SK-N-SH treated with all-trans-retinoic acid at 6 μM for 48 hours (cell line): ENCODE results near the gene OTUD5.

Experiments
- BACH2 ChIP-seq: fragments of 250-450 bp; sonication (Bioruptor Pico); IDR thresholded peaks from 2 replicates; pipeline ENCODE4 v1.9.0; 2021; ENCODE audit warnings: mild to moderate bottlenecking, borderline replicate concordance
- GLIS3 ChIP-seq: fragments of 250-450 bp; sonication (Bioruptor Pico); IDR thresholded peaks from 2 replicates; pipeline ENCODE4 v1.5.0; 2020; ENCODE audit warnings: mild to moderate bottlenecking, moderate library complexity
- SNAI2 ChIP-seq: fragments of 250-450 bp; sonication (Bioruptor Pico); IDR thresholded peaks from 2 replicates; pipeline ENCODE4 v1.5.0; 2020; ENCODE audit warnings: mild to moderate bottlenecking, moderate library complexity
- TCF4 ChIP-seq: fragments of 250-450 bp; sonication (Bioruptor Pico); IDR thresholded peaks from 2 replicates; pipeline ENCODE4 v1.8.0; 2021; ENCODE audit warnings: mild to moderate bottlenecking, moderate library complexity, borderline replicate concordance
- TOX ChIP-seq: fragments of 250-450 bp; sonication (Bioruptor Pico); IDR thresholded peaks from 2 replicates; pipeline ENCODE4 v1.8.0; 2021; ENCODE audit warnings: mild to moderate bottlenecking, moderate library complexity, borderline replicate concordance
- ZFP3 ChIP-seq: fragments of 250-450 bp; sonication (Bioruptor Pico); IDR thresholded peaks from 2 replicates; pipeline ENCODE4 v1.5.0; 2020; ENCODE audit warnings: mild to moderate bottlenecking, moderate library complexity
- ZNF70 ChIP-seq: fragments of 450-650 bp; formaldehyde crosslinking; IDR thresholded peaks from 2 replicates; pipeline ENCODE4 v1.5.0; 2020; ENCODE audit warnings: mild to moderate bottlenecking, moderate library complexity
- TF ChIP-seq, protein P1 (sequence below): fragments of 250-450 bp; sonication (Bioruptor Pico); IDR thresholded peaks from 2 replicates; pipeline ENCODE4 v1.8.0; 2021; ENCODE audit warnings: low read depth, mild to moderate bottlenecking, moderate library complexity, borderline replicate concordance
- TF ChIP-seq, protein P2 (sequence below): fragments of 250-450 bp; sonication (Bioruptor Pico); IDR thresholded peaks from 2 replicates; pipeline ENCODE4 v1.5.0; 2020; ENCODE audit warnings: mild to moderate bottlenecking, moderate library complexity
- TF ChIP-seq, protein P3 (sequence below): fragments of 250-450 bp; sonication (Bioruptor Pico); IDR thresholded peaks from 2 replicates; pipeline ENCODE4 v1.8.0; 2020; ENCODE audit warnings: mild to moderate bottlenecking, moderate library complexity, borderline replicate concordance

DNA sequence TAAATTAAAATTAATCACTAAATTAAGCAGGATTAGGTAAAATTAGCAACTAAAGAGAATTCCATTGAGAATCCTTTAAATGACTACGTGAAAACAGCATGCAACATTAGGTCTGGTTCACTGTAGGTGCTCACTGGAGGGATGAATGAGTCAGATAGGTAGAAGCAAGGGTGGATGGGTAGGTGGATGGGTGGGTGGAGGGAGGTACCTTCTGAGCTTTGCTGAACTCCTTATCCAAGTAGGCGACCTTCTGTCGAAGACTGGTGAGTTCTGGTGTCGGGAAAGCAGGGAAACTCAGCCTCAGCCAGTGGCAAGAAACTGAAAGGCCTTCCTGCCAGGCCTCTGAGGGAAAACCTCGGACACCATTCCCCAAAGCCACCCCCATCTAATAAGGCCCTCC lies 41.6 kb upstream of the OTUD5 start:
- no peak for TF ChIP-seq SNAI2
- TF ChIP-seq, protein P1, sequence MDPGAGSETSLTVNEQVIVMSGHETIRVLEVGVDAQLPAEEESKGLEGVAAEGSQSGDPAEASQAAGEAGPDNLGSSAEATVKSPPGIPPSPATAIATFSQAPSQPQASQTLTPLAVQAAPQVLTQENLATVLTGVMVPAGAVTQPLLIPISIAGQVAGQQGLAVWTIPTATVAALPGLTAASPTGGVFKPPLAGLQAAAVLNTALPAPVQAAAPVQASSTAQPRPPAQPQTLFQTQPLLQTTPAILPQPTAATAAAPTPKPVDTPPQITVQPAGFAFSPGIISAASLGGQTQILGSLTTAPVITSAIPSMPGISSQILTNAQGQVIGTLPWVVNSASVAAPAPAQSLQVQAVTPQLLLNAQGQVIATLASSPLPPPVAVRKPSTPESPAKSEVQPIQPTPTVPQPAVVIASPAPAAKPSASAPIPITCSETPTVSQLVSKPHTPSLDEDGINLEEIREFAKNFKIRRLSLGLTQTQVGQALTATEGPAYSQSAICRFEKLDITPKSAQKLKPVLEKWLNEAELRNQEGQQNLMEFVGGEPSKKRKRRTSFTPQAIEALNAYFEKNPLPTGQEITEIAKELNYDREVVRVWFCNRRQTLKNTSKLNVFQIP (CRISPR knock-in tag) = no peak
- TF ChIP-seq, protein P2, sequence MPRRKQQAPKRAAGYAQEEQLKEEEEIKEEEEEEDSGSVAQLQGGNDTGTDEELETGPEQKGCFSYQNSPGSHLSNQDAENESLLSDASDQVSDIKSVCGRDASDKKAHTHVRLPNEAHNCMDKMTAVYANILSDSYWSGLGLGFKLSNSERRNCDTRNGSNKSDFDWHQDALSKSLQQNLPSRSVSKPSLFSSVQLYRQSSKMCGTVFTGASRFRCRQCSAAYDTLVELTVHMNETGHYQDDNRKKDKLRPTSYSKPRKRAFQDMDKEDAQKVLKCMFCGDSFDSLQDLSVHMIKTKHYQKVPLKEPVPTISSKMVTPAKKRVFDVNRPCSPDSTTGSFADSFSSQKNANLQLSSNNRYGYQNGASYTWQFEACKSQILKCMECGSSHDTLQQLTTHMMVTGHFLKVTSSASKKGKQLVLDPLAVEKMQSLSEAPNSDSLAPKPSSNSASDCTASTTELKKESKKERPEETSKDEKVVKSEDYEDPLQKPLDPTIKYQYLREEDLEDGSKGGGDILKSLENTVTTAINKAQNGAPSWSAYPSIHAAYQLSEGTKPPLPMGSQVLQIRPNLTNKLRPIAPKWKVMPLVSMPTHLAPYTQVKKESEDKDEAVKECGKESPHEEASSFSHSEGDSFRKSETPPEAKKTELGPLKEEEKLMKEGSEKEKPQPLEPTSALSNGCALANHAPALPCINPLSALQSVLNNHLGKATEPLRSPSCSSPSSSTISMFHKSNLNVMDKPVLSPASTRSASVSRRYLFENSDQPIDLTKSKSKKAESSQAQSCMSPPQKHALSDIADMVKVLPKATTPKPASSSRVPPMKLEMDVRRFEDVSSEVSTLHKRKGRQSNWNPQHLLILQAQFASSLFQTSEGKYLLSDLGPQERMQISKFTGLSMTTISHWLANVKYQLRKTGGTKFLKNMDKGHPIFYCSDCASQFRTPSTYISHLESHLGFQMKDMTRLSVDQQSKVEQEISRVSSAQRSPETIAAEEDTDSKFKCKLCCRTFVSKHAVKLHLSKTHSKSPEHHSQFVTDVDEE (CRISPR knock-in tag) = no peak
- no peak for TF ChIP-seq GLIS3 (CRISPR knock-in tag)
- TF ChIP-seq, protein P3, sequence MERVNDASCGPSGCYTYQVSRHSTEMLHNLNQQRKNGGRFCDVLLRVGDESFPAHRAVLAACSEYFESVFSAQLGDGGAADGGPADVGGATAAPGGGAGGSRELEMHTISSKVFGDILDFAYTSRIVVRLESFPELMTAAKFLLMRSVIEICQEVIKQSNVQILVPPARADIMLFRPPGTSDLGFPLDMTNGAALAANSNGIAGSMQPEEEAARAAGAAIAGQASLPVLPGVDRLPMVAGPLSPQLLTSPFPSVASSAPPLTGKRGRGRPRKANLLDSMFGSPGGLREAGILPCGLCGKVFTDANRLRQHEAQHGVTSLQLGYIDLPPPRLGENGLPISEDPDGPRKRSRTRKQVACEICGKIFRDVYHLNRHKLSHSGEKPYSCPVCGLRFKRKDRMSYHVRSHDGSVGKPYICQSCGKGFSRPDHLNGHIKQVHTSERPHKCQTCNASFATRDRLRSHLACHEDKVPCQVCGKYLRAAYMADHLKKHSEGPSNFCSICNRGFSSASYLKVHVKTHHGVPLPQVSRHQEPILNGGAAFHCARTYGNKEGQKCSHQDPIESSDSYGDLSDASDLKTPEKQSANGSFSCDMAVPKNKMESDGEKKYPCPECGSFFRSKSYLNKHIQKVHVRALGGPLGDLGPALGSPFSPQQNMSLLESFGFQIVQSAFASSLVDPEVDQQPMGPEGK (CRISPR knock-in tag) = no peak
- TF ChIP-seq BACH2 = no peak
- TF ChIP-seq ZFP3 = no peak
- TF ChIP-seq ZNF70 = no peak
- TF ChIP-seq TOX (CRISPR knock-in tag) = no peak
- no peak for TF ChIP-seq TCF4 (CRISPR knock-in tag)
